HG03432 (cell line): ENCODE data around the gene SYP.
"Not testable (repeated sequence)": the region's sequence is repeated elsewhere in the genome, so short reads cannot be mapped to it uniquely, and the experiment has no call there.

Experiments
- ATAC-seq: cut with Tn5 transposase; IDR thresholded peaks from one replicate; pipeline ENCODE4 v1.9.1; 2021; ENCODE audit warnings: mild to moderate bottlenecking, moderate library complexity; ENCODE audit not compliant: unreplicated experiment

SYP gene

DNA sequence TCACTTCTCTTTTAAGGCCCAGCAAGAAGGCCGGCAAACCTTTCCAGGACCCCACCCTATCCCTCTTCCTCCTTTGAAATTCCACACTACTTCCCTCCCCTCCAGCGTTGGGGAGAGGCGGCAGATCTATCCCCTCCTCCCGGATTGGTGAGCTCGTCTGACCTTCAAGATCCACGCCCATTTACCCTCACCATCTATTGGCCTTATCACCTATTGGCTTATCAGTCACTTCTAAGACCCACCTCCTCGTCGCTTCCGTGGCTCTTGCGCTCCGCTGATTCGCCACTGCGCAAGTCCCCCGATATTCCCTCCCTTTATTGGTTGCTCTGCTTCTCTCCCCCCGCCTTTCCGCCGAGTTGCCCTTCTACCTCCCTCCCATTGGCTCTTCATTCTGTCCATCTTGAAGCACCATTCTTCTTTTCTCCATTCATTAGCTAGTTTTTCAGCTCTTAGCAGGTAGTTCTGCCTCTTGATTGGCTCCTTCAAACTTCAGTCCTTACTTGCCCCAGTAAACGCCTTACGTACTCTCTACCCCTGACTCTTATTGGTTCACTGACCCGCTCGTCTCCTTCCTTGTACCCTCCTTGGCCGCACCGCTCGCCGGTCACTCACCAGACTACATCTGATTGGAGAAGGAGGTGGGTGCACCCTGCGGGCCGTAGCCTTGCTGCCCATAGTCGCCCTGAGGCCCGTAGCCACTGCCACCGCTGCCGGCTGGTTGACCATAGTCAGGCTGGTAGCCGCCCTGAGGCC is 9.0 kb downstream of the SYP start:
- ATAC-seq: peak; percentile 90

- no peak for ATAC-seq
Observed at GRCh38 chrX:49189606-49190005, 10.4 kb downstream of the SYP start.

- ATAC-seq: no peak
Observed at GRCh38 chrX:49188468-49189076, 11.4 kb downstream of the SYP start.

DNA sequence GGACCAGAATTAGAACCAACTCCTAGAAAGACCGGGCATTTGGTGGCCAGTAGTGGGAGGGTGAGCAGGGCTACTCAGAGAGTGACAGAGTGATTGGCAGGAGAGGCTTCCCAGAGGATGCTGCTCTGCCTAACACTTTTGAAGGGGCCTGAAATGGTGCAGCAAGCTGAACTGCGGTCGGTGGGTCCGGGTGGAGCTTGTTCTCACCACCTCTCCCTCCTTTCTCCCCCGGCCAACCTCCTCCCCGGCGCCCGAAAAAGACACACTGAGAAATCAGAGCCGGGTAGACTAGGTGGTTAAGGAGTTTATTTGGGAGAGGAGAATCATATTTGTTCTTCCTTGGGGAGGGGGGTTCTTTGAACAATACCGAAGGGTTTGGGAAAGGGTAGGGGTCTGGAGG is 12.5 kb downstream of the SYP start:
- no peak for ATAC-seq

GRCh38 chrX:49187028-49187394 is 13.0 kb downstream of the SYP start:
- no peak for ATAC-seq

GRCh38 chrX:49186125-49187027 is 13.6 kb downstream of the SYP start, which contains the start of gene PRICKLE3:
Gene PRICKLE3 (minus strand): TSS chrX:49186373. CDS start chrX:49186297, 76 bp downstream.
- peak; percentile 32 for ATAC-seq

DNA sequence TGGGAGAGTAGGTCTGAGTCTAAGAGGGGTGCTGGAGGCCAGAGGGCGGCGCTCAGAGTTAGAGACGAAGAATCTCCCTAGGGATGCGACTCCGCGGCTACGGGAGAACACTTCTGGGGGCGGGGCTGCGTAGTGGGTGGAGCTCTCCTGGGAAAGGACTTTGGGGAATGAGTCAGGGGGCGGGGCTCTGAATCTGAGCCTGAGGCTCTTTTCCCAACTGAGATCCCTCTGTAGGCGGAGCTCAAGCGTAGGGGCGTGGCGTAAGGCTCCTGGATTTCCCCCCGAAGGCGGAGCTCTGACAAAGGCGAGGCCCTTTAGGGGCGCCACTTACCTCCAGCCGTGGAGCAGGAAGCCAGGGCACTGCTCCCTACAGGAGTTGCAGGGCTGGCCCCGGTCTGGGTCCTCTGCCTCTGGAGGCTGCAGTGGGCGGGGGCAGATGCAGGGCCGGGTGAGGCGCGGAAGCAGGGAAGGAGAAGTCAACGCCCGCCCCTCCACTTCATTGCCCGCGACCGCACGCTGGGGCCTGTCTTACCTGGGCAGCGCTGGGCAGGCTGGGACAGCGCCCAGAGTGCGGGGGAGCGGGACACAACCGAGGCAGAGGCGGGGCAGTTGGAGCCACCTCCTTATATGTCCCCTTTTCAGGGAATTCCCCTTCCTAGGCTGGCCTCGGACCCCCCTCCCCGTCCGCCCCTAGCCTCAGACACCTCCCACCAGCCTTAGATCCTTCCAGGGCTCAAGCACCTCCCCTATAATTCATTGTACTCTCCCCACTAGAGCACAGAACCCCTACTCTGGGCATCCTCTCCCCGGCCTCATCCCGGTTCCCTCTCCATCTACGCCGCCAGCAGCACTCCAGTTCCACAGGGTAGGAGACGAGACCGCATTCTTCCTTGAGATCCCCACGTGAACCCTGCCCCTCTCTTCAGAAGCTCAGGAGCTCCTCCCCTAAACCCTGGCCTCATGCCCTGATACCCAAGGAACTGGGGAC is 15.4 kb downstream of the SYP start:
- peak; percentile 57 for ATAC-seq

DNA sequence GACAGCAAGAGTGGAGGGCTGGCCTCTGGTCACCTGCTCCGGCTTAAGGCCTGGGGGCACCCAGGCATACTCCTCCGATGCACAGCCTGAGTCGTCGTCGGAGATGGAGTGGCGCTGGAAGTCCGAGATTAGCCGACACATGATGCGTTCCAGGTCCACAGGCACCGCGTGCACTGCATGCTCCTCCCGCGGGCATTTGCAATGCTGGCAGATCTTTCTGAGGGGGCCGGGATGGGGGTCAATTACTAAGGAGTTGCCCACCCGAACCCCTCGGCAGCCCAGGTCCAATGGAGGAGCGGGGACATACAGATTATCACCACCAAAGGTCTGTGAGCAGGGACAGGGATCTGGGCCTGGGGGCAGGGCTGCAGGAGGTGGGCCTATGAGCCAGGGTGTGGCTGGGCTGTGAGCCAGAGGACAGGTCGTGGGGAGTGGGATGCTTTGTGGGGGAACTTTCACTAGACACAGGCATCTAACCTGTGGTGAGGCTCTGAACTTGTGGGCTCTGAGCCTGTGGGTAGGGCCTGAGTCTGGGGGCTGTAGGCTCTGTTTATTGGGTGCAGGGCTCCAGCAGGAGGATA is 16.2 kb downstream of the SYP start:
- no peak for ATAC-seq

DNA sequence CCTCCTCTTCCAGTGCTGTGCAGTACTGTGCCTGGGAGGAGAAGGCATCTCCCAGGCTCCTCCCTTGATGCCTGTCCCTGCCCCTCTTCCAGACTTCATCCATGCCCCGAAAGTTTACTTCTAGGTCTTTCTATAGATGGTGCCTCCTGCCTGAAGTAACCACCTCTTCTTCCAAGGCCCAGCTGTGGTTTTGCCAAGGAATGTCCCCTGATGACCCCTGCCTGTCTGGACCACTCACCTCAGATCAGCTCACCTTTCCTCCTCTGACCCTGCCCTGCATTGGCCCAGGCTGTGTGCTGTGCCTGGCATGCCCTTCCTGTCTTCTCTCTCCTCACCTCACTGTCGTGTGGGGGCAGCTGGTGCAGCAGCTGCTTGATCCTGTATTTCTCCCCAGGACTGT is 20.6 kb downstream of the SYP start:
- no peak for ATAC-seq

GRCh38 chrX:49178537-49178936 is 21.5 kb downstream of the SYP start:
- ATAC-seq: no peak

- ATAC-seq: no peak
Observed at GRCh38 chrX:49177873-49178480, 22.0 kb downstream of the SYP start.

GRCh38 chrX:49177338-49177833 is 22.6 kb downstream of the SYP start:
- ATAC-seq: no peak

GRCh38 chrX:49176421-49177326 is 23.3 kb downstream of the SYP start:
- ATAC-seq: no peak

GRCh38 chrX:49175435-49176274 is 24.3 kb downstream of the SYP start:
- ATAC-seq: no peak

GRCh38 chrX:49174723-49175122 is 25.3 kb downstream of the SYP start:
- ATAC-seq: no peak

- not testable (repeated sequence) for ATAC-seq
Observed at GRCh38 chrX:49173544-49173943, 26.4 kb downstream of the SYP start.

DNA sequence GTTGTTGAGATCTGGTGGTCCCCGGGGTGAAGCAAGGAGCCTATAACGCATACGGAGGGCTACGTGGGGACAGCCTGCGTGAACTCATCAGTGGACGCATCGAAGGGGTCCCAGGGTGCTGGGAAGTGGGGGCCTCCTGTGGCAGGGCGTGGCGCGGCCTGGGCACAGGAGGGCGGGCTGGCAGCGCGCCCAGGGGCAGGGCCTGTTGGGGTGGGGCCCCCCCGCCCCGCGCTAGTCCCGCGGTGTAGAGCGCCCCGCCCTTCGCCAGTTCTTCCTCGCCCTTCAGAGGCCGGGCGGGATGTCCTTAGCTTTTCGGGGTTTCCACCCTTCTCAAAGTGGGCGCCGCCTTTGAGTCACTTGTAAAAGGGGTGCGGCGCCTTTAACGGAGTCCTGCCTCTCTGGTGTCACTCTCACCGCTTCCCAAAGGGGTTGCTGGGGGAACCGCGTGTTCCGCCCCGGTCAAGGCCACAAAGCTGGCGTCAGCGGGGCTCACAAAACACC is 27.7 kb downstream of the SYP start:
- ATAC-seq: peak; percentile 75
